ENCODE results near the gene SELENOH. TPM values are rescaled to one million over a fixed set of nuclear protein-coding genes. Genes with fewer than 3 reads are reported as not detected.
"Not testable (repeated sequence)": the region's sequence is repeated elsewhere in the genome, so short reads cannot be mapped to it uniquely, and the experiment has no call there.

The SELENOH gene
- total RNA-seq (2014; rRNA removed; shearing (Covaris generic)): 234 and 322 TPM in 2 replicates

GRCh38 chr11:57741132-57742086 is at the start of gene SELENOH:
TSS of gene SELENOH (plus strand) at chr11:57741491. CDS start at chr11:57741596, 105 bp downstream.
- Histone ChIP-seq H3K27ac (peak within 1 kb of the TSS; percentile 80), H3K27me3 (replicated peaks) (no peaks in the 10 kb centered on the region), H3K4me3 (peak within 1 kb of the TSS; percentile 75), H3K4me1 (replicated peaks) (peaks cover 13% of the 10 kb centered on the region), H3K36me3 (peaks cover 87% of the 10 kb centered on the region), H3K9me3 (replicated peaks) (no peaks in the 10 kb centered on the region)
- peak; percentile 94 to 98 for DNase-seq (ENCODE audit: low read depth in 1 of 2, low spot score in 2 of 2)

GRCh38 chr11:57698843-57699365 is 42.4 kb upstream of the SELENOH start:
- Histone ChIP-seq H3K9me3 (replicated peaks) (no peaks in the 10 kb centered on the region), H3K4me1 (replicated peaks) (no peaks in the 10 kb centered on the region), H3K4me3 (no peak overlapping the region), H3K27me3 (replicated peaks) (no peaks in the 10 kb centered on the region), H3K27ac (no peak overlapping the region), H3K36me3 (peaks cover 84% of the 10 kb centered on the region)
- DNase-seq (ENCODE audit: low read depth in 1 of 2, low spot score in 2 of 2): no peak

GRCh38 chr11:57699813-57700212 is 41.5 kb upstream of the SELENOH start:
- H3K4me1 ChIP-seq (replicated peaks): no peaks in the 10 kb centered on the region
- no peak overlapping the region for H3K27ac ChIP-seq
- no peaks in the 10 kb centered on the region for H3K9me3 ChIP-seq (replicated peaks)
- H3K27me3 ChIP-seq (replicated peaks): no peaks in the 10 kb centered on the region
- no peak overlapping the region for H3K4me3 ChIP-seq
- no peak for DNase-seq (ENCODE audit: low read depth in 1 of 2, low spot score in 2 of 2)
- peaks cover 82% of the 10 kb centered on the region for H3K36me3 ChIP-seq

GRCh38 chr11:57700425-57700824 is 40.9 kb upstream of the SELENOH start:
- no peak overlapping the region for H3K4me3 ChIP-seq
- no peaks in the 10 kb centered on the region for H3K9me3 ChIP-seq (replicated peaks)
- no peaks in the 10 kb centered on the region for H3K27me3 ChIP-seq (replicated peaks)
- peaks cover 82% of the 10 kb centered on the region for H3K36me3 ChIP-seq
- no peaks in the 10 kb centered on the region for H3K4me1 ChIP-seq (replicated peaks)
- H3K27ac ChIP-seq: no peak overlapping the region
- no peak for DNase-seq (ENCODE audit: low read depth in 1 of 2, low spot score in 2 of 2)

GRCh38 chr11:57703341-57703740 is 38.0 kb upstream of the SELENOH start:
- Histone ChIP-seq H3K27ac (no peak overlapping the region), H3K36me3 (peaks cover 68% of the 10 kb centered on the region), H3K27me3 (replicated peaks) (no peaks in the 10 kb centered on the region), H3K9me3 (replicated peaks) (no peaks in the 10 kb centered on the region), H3K4me3 (no peak overlapping the region), H3K4me1 (replicated peaks) (no peaks in the 10 kb centered on the region)
- no peak for DNase-seq (ENCODE audit: low read depth in 1 of 2, low spot score in 2 of 2)

- Histone ChIP-seq H3K9me3 (replicated peaks) (no peaks in the 10 kb centered on the region), H3K4me1 (replicated peaks) (no peaks in the 10 kb centered on the region), H3K27ac (no peak overlapping the region), H3K27me3 (replicated peaks) (no peaks in the 10 kb centered on the region), H3K36me3 (peaks cover 59% of the 10 kb centered on the region), H3K4me3 (no peak overlapping the region)
- DNase-seq (ENCODE audit: low read depth in 1 of 2, low spot score in 2 of 2): no peak
Observed at GRCh38 chr11:57704932-57705331, 36.4 kb upstream of the SELENOH start.

GRCh38 chr11:57705432-57705831 is 35.9 kb upstream of the SELENOH start:
- not testable (repeated sequence) for H3K27ac ChIP-seq; H3K4me1 ChIP-seq (replicated peaks); DNase-seq (ENCODE audit: low read depth in 1 of 2, low spot score in 2 of 2); H3K9me3 ChIP-seq (replicated peaks); H3K27me3 ChIP-seq (replicated peaks); H3K4me3 ChIP-seq
- peaks cover 60% of the 10 kb centered on the region for H3K36me3 ChIP-seq

- DNase-seq (ENCODE audit: low read depth in 1 of 2, low spot score in 2 of 2): no peak
- Histone ChIP-seq H3K36me3 (peaks cover 39% of the 10 kb centered on the region), H3K9me3 (replicated peaks) (no peaks in the 10 kb centered on the region), H3K4me1 (replicated peaks) (peaks cover 18% of the 10 kb centered on the region), H3K27ac (no peak overlapping the region), H3K4me3 (no peak overlapping the region), H3K27me3 (replicated peaks) (no peaks in the 10 kb centered on the region)
Observed at GRCh38 chr11:57709802-57710367, 31.4 kb upstream of the SELENOH start.

GRCh38 chr11:57711414-57712255 is 29.7 kb upstream of the SELENOH start, which contains the start of gene MED19:
TSS of gene MED19 (minus strand) at chr11:57712215. CDS start at chr11:57712179, 36 bp downstream.
- Histone ChIP-seq H3K9me3 (replicated peaks) (no peaks in the 10 kb centered on the region), H3K27ac (peak within 1 kb of the TSS; percentile 69), H3K36me3 (peaks cover 28% of the 10 kb centered on the region), H3K27me3 (replicated peaks) (no peaks in the 10 kb centered on the region), H3K4me1 (replicated peaks) (peaks cover 18% of the 10 kb centered on the region), H3K4me3 (peak within 1 kb of the TSS; percentile 74)
- peak in 1 of 2 experiments; percentile 68 for DNase-seq (ENCODE audit: low read depth in 1 of 2, low spot score in 2 of 2)

- no peaks in the 10 kb centered on the region for H3K27me3 ChIP-seq (replicated peaks)
- peaks cover 18% of the 10 kb centered on the region for H3K4me1 ChIP-seq (replicated peaks)
- peak within 1 kb of the TSS; percentile 69 for H3K27ac ChIP-seq
- peaks cover 26% of the 10 kb centered on the region for H3K36me3 ChIP-seq
- H3K9me3 ChIP-seq (replicated peaks): no peaks in the 10 kb centered on the region
- peak; percentile 95 to 96 for DNase-seq (ENCODE audit: low read depth in 1 of 2, low spot score in 2 of 2)
- H3K4me3 ChIP-seq: peak within 1 kb of the TSS; percentile 74
Observed at GRCh38 chr11:57712256-57713150, 28.8 kb upstream of the SELENOH start, which contains the start of gene TMX2. TSS of gene TMX2 (plus strand) at chr11:57712593. CDS start at chr11:57712619, 26 bp downstream.

- Histone ChIP-seq H3K4me1 (replicated peaks) (peaks cover 18% of the 10 kb centered on the region), H3K27ac (no peak overlapping the region), H3K9me3 (replicated peaks) (no peaks in the 10 kb centered on the region), H3K36me3 (peaks cover 18% of the 10 kb centered on the region), H3K27me3 (replicated peaks) (no peaks in the 10 kb centered on the region), H3K4me3 (peak overlapping the region; percentile 74)
- no peak for DNase-seq (ENCODE audit: low read depth in 1 of 2, low spot score in 2 of 2)
Observed at GRCh38 chr11:57713835-57714234, 27.5 kb upstream of the SELENOH start.

- H3K27ac ChIP-seq; H3K4me3 ChIP-seq; H3K27me3 ChIP-seq (replicated peaks); H3K9me3 ChIP-seq (replicated peaks); DNase-seq (ENCODE audit: low read depth in 1 of 2, low spot score in 2 of 2): not testable (repeated sequence)
- H3K36me3 ChIP-seq: peaks cover 25% of the 10 kb centered on the region
- H3K4me1 ChIP-seq (replicated peaks): peaks cover 10% of the 10 kb centered on the region
Observed at GRCh38 chr11:57716726-57717125, 24.6 kb upstream of the SELENOH start.

Measured in SJSA1 (cell line).